Progenitor cell of endocrine pancreas (in vitro differentiated cells): ENCODE measurements around the gene TARM1. TPM values are rescaled to one million over a fixed set of nuclear protein-coding genes. Genes with fewer than 3 reads are reported as not detected.

Experiments
- DNase-seq: peaks from one replicate; pipeline ENCODE4 v3.0.0; 2021; ENCODE audit warnings: low spot score; ENCODE audit not compliant: unreplicated experiment
- H3K27ac Mint-ChIP-seq: 2 replicates; pipeline ENCODE4 v1.8.0; 2021; ENCODE audit warnings: mild to moderate bottlenecking, moderate library complexity, mixed read lengths
- H3K27me3 Mint-ChIP-seq: 2 replicates; pipeline ENCODE4 v1.8.0; 2021; ENCODE audit warnings: mixed read lengths
- H3K36me3 Mint-ChIP-seq: 2 replicates; pipeline ENCODE4 v1.8.0; 2022; ENCODE audit warnings: mixed read lengths; ENCODE audit not compliant: insufficient read depth
- H3K4me1 Mint-ChIP-seq: 2 replicates; pipeline ENCODE4 v1.8.0; 2021; ENCODE audit warnings: low read depth, mixed read lengths
- H3K4me3 Mint-ChIP-seq: 2 replicates; pipeline ENCODE4 v1.8.0; 2021; ENCODE audit warnings: low read depth, mild to moderate bottlenecking, moderate library complexity, mixed read lengths
- H3K9me3 Mint-ChIP-seq: 2 replicates; pipeline ENCODE4 v1.8.0; 2021; ENCODE audit warnings: low read depth, mixed read lengths
- CTCF ChIP-seq: fragments of 200-600 bp; sonication (generic); IDR thresholded peaks from one replicate; pipeline ENCODE4 v1.5.0; 2021; ENCODE audit warnings: antibody characterized with exemption, mild to moderate bottlenecking; ENCODE audit not compliant: unreplicated experiment
- total RNA-seq: library from RNA; stranded (reverse); gene quantifications from 2 replicates; pipeline ENCODE4 v1.2.1, GENCODE V29; 2021

Gene TARM1
- total RNA-seq, 1 donor from 2014 or later = not detected

- Mint-ChIP-seq H3K27me3 (peaks cover 16% of the 10 kb centered on the region), H3K9me3 (no peaks in the 10 kb centered on the region), H3K4me3 (no peak within 1 kb of the TSS), H3K4me1 (no peaks in the 10 kb centered on the region), H3K36me3 (no peaks in the 10 kb centered on the region), H3K27ac (no peak within 1 kb of the TSS)
- no peak for TF ChIP-seq CTCF
- DNase-seq = no peak
Measured at GRCh38 chr19:54063350-54064116, 17.6 kb downstream of the TARM1 start, which contains the start of gene VSTM1. Gene VSTM1 (minus strand): TSS chr19:54063897. CDS start chr19:54063777, 120 bp downstream.

GRCh38 chr19:54062643-54063042, 18.5 kb downstream of the TARM1 start:
- Mint-ChIP-seq H3K27me3 (peaks cover 13% of the 10 kb centered on the region), H3K36me3 (no peaks in the 10 kb centered on the region), H3K9me3 (no peaks in the 10 kb centered on the region), H3K27ac (no peak overlapping the region), H3K4me3 (no peak overlapping the region), H3K4me1 (no peaks in the 10 kb centered on the region)
- no peak for TF ChIP-seq CTCF
- DNase-seq = no peak

- no peak for TF ChIP-seq CTCF
- DNase-seq = no peak
- no peak overlapping the region for H3K4me3 Mint-ChIP-seq
- no peaks in the 10 kb centered on the region for H3K4me1 Mint-ChIP-seq
- no peak overlapping the region for H3K27ac Mint-ChIP-seq
- no peaks in the 10 kb centered on the region for H3K36me3 Mint-ChIP-seq
- peaks cover 48% of the 10 kb centered on the region for H3K27me3 Mint-ChIP-seq
- H3K9me3 Mint-ChIP-seq = no peaks in the 10 kb centered on the region
Measured at GRCh38 chr19:54047616-54048015, 33.5 kb downstream of the TARM1 start.

GRCh38 chr19:54045771-54046170, 35.4 kb downstream of the TARM1 start:
- TF ChIP-seq CTCF = no peak
- H3K27me3 Mint-ChIP-seq = peaks cover 54% of the 10 kb centered on the region
- no peak overlapping the region for H3K27ac Mint-ChIP-seq
- no peak for DNase-seq
- no peak overlapping the region for H3K4me3 Mint-ChIP-seq
- H3K36me3 Mint-ChIP-seq = no peaks in the 10 kb centered on the region
- H3K4me1 Mint-ChIP-seq = no peaks in the 10 kb centered on the region
- H3K9me3 Mint-ChIP-seq = no peaks in the 10 kb centered on the region

GRCh38 chr19:54042989-54043388, 38.2 kb downstream of the TARM1 start:
- Mint-ChIP-seq H3K36me3 (no peaks in the 10 kb centered on the region), H3K9me3 (no peaks in the 10 kb centered on the region), H3K4me3 (no peak overlapping the region), H3K27me3 (peaks cover 45% of the 10 kb centered on the region), H3K27ac (no peak overlapping the region), H3K4me1 (no peaks in the 10 kb centered on the region)
- no peak for DNase-seq
- no peak for TF ChIP-seq CTCF
